ENCODE measurements around the gene NDUFC2. TPM values are rescaled to one million over a fixed set of nuclear protein-coding genes. Genes with fewer than 3 reads are reported as not detected.
A peak's percentile ranks its signal among the peaks of the same experiment; 100 is the strongest.

NDUFC2 gene
- total and polyA plus RNA-seq, 2 of the 13 experiments (the other 11 are each of a cell fraction or from before 2014, with no cell fraction given) = 256 to 363 TPM

DNA sequence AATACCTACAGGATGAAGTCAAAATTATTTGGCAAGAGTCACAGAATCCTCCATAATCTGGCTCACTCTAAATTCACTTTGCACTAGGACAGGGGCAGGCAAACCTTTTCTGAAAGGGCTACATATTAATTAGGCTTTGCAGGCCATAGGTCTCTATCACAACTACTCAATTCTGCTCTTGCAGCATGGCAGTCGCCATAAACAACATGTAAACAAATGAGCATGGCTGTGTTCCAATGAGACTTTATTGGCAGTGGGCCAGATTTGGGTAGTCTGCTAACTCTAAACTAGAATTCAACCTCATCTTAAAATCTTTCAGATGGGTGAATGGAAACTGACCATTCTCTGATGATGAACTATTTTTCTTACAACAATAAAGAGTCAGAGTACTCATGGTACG, 10.2 kb downstream of the NDUFC2 start:
- H3K4me3 ChIP-seq (replicated peaks in 1 of 3; ENCODE audit: insufficient read depth in 1 of 3, low read depth in 2 of 3, low read length in 3 of 3) = no peak overlapping the region
- ATAC-seq = no peak
- TF ChIP-seq LCORL (IDR thresholded peaks at IDR 0.05) = 0 out of 2 replicates have a peak, but pooled peaks have one; percentile 32
- no peak for TF ChIP-seq LCORL (CRISPR knock-in tag; IDR thresholded peaks at IDR 0.05)
- no peak for TF ChIP-seq REXO4 (CRISPR knock-in tag; IDR thresholded peaks at IDR 0.05; ENCODE audit: borderline replicate concordance)
- TF ChIP-seq RBM22 (optimal IDR thresholded peaks at IDR 0.05; ENCODE audit: low read length) = peak; percentile 61
- H3K79me2 ChIP-seq (ENCODE audit: insufficient read depth, low read length) = peaks cover 40% of the 10 kb centered on the region
- no peak for FAIRE-seq
- no peaks in the 10 kb centered on the region for H3K9me3 ChIP-seq (ENCODE audit: low read length)
- no peak overlapping the region for H3K9ac ChIP-seq (ENCODE audit: insufficient read depth, low read depth, low read length)
- intact Hi-C loops (cut with micrococcal nuclease; ENCODE audit: unreplicated experiment) (no loop called here), in situ Hi-C loops (cut with HindIII; ENCODE audit: extremely low pct_ligation_motif_present, low pct_unique_long_range_greater_than_20kb) (no loop called here)
- DNase-seq (ENCODE audit: low spot score) = no peak
- H3K4me2 ChIP-seq (ENCODE audit: low read depth, low read length) = no peak overlapping the region
- H3K36me3 ChIP-seq (replicated peaks in 1 of 2; ENCODE audit: control insufficient read depth in 1 of 2, insufficient read depth in 2 of 2, low read length in 2 of 2) = peaks cover 12 to 48% of the 10 kb centered on the region in 2 experiments
- H2AFZ ChIP-seq (ENCODE audit: low read length) = no peak overlapping the region
- 0 out of 2 replicates have a peak, but pooled peaks cover 9% of the 10 kb centered on the region for H4K20me1 ChIP-seq (ENCODE audit: insufficient read depth, low read length)
- BruUV-seq (replicated peaks) = TSS peak; percentile 8
- H3K27ac ChIP-seq (ENCODE audit: extremely low read length, insufficient read depth, low read length) = no peak overlapping the region
- POLR2A ChIA-PET = interaction anchor here (1.5 to 2.4 kb wide), 3 partner anchors 16 to 70 kb away, joined by 3 to 5 read pairs (median 4); partner anchors contain the start of gene ALG8
- CTCF ChIA-PET (ENCODE audit: low intra/inter-chr PET ratio, low total read pairs) = no interaction called here
- no peaks in the 10 kb centered on the region for H3K27me3 ChIP-seq (ENCODE audit: control insufficient read depth in 1 of 2, insufficient read depth in 2 of 2, low read length in 2 of 2)
- WGBS (ENCODE audit: low lambda C conversion rate) = 94% methylated on average over 2 of the region's 2 CpGs
- peaks cover 25% of the 10 kb centered on the region for H3K4me1 ChIP-seq (ENCODE audit: insufficient read depth, low read length)

DNA sequence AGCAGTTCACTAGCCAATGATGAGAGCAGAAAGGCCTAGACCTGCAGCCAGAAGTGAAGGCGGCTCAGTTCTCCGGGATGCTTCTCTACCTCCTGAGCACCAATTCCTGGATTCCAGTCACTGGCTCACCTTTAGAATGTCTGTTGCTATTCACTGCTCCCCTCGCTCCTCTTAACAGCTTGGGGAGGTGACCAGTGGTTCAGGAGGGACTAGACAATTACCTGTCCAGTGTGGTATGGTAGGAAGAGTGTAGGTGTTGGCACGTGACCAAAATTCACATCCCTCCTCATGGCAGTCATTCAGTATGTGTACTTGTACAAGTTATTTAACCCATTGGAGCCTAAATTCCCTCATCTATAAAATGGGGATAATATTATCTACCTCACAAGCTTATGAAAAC, 12.0 kb downstream of the NDUFC2 start:
- ATAC-seq = no peak; the same call in 2 of the 3 replicates
- Histone ChIP-seq H4K20me1 (ENCODE audit: insufficient read depth, low read length) (0 out of 2 replicates have a peak, but pooled peaks cover under 1% of the 10 kb centered on the region), H3K36me3 (replicated peaks in 1 of 2; ENCODE audit: control insufficient read depth in 1 of 2, insufficient read depth in 2 of 2, low read length in 2 of 2) (peaks cover 12 to 48% of the 10 kb centered on the region in 2 experiments), H2AFZ (ENCODE audit: low read length) (no peak overlapping the region), H3K27ac (ENCODE audit: extremely low read length, insufficient read depth, low read length) (no peak overlapping the region), H3K27me3 (ENCODE audit: control insufficient read depth in 1 of 2, insufficient read depth in 2 of 2, low read length in 2 of 2) (no peaks in the 10 kb centered on the region), H3K4me1 (ENCODE audit: insufficient read depth, low read length) (peaks cover 23% of the 10 kb centered on the region), H3K9me3 (ENCODE audit: low read length) (no peaks in the 10 kb centered on the region), H3K4me3 (replicated peaks in 1 of 3; ENCODE audit: insufficient read depth in 1 of 3, low read depth in 2 of 3, low read length in 3 of 3) (no peak overlapping the region), H3K4me2 (ENCODE audit: low read depth, low read length) (no peak overlapping the region), H3K79me2 (ENCODE audit: insufficient read depth, low read length) (peaks cover 23% of the 10 kb centered on the region), H3K9ac (ENCODE audit: insufficient read depth, low read depth, low read length) (no peak overlapping the region)
- BruUV-seq (replicated peaks) = TSS peak; percentile 30
- no peak for FAIRE-seq
- 96% methylated on average over 4 of the region's 4 CpGs for WGBS (ENCODE audit: low lambda C conversion rate)
- POLR2A ChIA-PET = interaction anchor here (1.5 to 2.4 kb wide), 3 partner anchors 14 to 72 kb away, joined by 3 to 5 read pairs (median 4); partner anchors contain the start of gene ALG8
- intact Hi-C loops (cut with micrococcal nuclease; ENCODE audit: unreplicated experiment) = no loop called here
- CTCF ChIA-PET (ENCODE audit: low intra/inter-chr PET ratio, low total read pairs) = no interaction called here
- in situ Hi-C loops (cut with HindIII; ENCODE audit: extremely low pct_ligation_motif_present, low pct_unique_long_range_greater_than_20kb) = no loop called here
- no peak for DNase-seq (ENCODE audit: low spot score)
- TF ChIP-seq, protein P1, sequence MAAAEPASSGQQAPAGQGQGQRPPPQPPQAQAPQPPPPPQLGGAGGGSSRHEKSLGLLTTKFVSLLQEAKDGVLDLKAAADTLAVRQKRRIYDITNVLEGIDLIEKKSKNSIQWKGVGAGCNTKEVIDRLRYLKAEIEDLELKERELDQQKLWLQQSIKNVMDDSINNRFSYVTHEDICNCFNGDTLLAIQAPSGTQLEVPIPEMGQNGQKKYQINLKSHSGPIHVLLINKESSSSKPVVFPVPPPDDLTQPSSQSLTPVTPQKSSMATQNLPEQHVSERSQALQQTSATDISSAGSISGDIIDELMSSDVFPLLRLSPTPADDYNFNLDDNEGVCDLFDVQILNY (CRISPR knock-in tag; conservative IDR thresholded peaks at IDR 0.05) = no peak
- TF ChIP-seq DPF2 (CRISPR knock-in tag; IDR thresholded peaks at IDR 0.05; ENCODE audit: borderline replicate concordance, low read depth) (no peak), ZBTB3 (CRISPR knock-in tag; IDR thresholded peaks at IDR 0.05; ENCODE audit: borderline replicate concordance, low read depth) (no peak), ZSCAN22 (CRISPR knock-in tag; IDR thresholded peaks at IDR 0.05) (no peak), POLR2A (IDR thresholded peaks at IDR 0.05; ENCODE audit: insufficient read depth in 1 of 2, low read depth in 2 of 2, low read length in 2 of 2) (peak in 1 of 2 experiments; percentile 39; a peak in 1 of 4 replicates), SOX13 (IDR thresholded peaks at IDR 0.05) (no peak), SOX13 (CRISPR knock-in tag; conservative IDR thresholded peaks at IDR 0.05 in 1 of 2, IDR thresholded peaks at IDR 0.05 in 1 of 2) (no peak)
- TF ChIP-seq, protein P2, sequence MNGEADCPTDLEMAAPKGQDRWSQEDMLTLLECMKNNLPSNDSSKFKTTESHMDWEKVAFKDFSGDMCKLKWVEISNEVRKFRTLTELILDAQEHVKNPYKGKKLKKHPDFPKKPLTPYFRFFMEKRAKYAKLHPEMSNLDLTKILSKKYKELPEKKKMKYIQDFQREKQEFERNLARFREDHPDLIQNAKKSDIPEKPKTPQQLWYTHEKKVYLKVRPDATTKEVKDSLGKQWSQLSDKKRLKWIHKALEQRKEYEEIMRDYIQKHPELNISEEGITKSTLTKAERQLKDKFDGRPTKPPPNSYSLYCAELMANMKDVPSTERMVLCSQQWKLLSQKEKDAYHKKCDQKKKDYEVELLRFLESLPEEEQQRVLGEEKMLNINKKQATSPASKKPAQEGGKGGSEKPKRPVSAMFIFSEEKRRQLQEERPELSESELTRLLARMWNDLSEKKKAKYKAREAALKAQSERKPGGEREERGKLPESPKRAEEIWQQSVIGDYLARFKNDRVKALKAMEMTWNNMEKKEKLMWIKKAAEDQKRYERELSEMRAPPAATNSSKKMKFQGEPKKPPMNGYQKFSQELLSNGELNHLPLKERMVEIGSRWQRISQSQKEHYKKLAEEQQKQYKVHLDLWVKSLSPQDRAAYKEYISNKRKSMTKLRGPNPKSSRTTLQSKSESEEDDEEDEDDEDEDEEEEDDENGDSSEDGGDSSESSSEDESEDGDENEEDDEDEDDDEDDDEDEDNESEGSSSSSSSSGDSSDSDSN (CRISPR knock-in tag; IDR thresholded peaks at IDR 0.05) = no peak
- TF ChIP-seq, protein P3, sequence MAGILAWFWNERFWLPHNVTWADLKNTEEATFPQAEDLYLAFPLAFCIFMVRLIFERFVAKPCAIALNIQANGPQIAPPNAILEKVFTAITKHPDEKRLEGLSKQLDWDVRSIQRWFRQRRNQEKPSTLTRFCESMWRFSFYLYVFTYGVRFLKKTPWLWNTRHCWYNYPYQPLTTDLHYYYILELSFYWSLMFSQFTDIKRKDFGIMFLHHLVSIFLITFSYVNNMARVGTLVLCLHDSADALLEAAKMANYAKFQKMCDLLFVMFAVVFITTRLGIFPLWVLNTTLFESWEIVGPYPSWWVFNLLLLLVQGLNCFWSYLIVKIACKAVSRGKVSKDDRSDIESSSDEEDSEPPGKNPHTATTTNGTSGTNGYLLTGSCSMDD (CRISPR knock-in tag; IDR thresholded peaks at IDR 0.05) = no peak
